Stimulated activated CD8-positive, alpha-beta memory T cell treated with anti-CD3 and anti-CD28 coated beads, Interleukin-15, amount 100 ng/mL, for 4 hours (primary cell): Measurements from ENCODE around the gene OSR1.
"Not testable (repeated sequence)": the region's sequence is repeated elsewhere in the genome, so short reads cannot be mapped to it uniquely, and the experiment has no call there.

Experiments used
- DNase-seq, 2 donors: peaks; one replicate each; pipeline ENCODE4 v3.0.0-alpha.2; 2020; ENCODE audit warnings: low read depth in 2 of 2

Gene OSR1

DNA sequence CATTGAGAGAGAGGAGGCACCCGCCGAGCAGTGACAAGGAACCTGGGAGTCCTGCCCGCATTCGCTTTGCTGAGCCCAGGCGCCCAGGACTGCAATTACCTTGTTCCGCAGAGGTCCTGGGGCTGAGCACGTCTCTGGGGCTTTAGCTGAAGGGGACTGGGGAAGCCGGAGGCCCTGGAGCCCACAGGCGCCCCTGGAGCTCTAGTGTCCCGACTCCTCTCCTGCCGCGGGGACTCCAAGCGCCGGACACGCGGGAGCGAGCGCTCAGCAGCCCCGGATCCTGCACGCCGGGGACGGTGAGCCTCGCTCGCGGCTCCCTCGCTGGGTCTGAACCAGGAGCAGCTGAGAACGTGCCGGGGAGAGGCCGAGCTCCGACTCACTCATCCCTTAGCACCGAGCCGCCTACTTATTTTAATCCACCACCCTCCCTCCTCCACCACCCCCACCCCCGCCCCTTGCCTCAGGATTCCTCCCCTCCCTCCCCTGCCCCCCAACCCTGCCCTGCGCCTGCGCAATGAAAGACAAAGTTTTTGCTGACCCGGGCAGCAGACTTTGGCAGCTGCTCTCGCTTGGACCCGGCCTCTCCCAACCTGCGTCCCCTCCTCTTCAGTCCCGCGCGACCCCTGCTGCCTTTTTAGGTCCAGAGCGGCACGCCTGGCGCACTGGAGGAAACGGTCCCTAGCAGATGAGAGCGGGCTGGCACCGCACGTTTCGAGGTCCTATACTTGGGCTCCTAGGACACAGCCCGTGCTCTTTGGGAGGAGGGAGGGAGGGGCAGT is at the start of gene OSR1:
OSR1 (minus strand) TSS at position 382 of the 779 bp plus-strand sequence. CDS start 4,818 bp downstream, outside the sequence.
- no peak for DNase-seq

- no peak for DNase-seq
Observed at GRCh38 chr2:19403785-19404184, 45.4 kb upstream of the OSR1 start.

- no peak for DNase-seq
Observed at GRCh38 chr2:19392191-19392590, 33.8 kb upstream of the OSR1 start.

DNA sequence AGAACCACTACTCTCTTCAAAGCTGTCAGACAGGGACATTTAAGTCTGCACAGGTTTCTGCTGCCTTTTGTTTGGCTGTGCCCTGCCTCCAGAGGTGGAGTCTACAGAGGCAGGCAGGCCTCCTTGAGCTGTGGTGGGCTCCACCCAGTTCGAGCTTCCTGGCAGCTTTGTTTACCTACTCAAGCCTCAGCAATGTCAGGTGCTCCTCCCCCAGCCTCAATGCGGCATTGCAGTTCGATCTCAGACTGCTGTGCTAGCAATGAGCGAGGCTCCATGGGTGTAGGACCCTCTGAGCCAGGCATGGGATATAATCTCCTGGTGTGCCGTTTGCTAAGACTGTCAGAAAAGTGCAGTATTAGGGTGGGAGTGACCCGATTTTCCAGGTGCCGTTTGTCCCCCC is 31.0 kb upstream of the OSR1 start:
- DNase-seq: not testable (repeated sequence)

DNA sequence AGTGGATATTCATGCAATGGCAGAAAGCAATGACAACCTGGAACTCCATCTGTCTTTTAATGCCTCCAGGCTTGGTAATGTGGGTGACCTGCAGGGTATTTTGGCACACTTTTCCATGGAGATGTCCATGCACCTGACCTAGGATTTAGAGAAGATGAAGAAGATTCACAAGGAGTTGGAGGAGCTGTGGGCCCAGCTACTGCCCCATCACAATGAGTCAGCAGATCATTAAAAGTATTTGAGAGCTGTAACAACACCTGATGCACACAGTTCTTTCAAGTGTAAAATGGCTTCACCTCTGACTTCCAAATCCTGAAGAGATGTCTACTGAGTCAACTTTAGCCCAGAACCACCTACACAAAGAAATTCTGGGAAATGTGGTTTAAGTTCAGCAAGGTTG is 22.1 kb upstream of the OSR1 start:
- no peak for DNase-seq

GRCh38 chr2:19378939-19379338 is 20.5 kb upstream of the OSR1 start:
- DNase-seq: no peak

- DNase-seq: no peak
Observed at GRCh38 chr2:19377717-19378116, 19.3 kb upstream of the OSR1 start.

GRCh38 chr2:19373352-19373751 is 14.9 kb upstream of the OSR1 start:
- DNase-seq: no peak

DNA sequence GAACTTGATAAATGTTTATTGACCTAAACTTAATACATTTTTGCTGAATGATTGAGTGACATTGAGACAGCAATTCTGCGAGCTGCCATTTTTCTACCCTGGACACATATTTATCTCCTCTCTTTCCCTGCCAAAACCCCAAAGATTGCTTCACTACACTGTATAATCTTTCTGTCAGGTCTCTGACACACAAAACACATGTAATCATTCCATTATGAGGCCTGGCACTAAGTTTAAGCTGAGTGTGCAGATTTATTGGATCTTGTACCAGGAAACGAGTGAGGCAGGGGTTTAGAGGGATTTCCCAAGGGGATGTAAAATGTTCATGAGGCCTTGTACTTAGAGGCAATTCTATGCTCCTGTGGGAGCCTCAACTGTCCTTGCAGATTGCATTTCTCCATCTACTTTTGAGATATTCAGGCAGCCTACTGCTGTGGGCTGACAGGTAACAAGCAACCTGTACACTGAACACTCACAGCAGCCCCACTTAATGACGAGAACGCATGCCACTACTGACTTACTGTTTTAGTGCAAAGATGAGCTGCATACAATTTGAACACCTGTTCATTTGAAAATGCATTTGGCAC is 13.7 kb upstream of the OSR1 start:
- no peak for DNase-seq

- no peak for DNase-seq
Observed at GRCh38 chr2:19369341-19369955, 11.0 kb upstream of the OSR1 start.

DNA sequence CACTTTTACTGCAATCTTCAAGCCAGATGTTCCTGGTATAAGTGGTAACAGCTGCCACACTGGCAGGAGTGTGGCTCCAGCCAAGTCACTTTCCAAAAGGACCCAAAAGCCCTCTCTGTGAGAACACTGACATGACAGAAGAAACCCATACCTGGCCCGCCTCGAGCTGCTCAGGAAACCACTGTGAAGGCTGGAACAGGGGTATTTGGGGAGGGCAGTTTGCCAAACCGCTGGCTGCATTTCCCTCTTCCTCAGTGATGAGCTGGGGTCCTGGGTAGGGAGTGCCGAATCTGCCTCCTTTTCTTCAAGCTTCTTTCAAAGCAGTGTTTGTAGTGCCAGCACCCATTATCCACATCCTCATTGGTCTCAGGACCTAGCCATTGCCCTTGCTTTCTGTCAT is 10.3 kb upstream of the OSR1 start:
- DNase-seq: no peak

DNA sequence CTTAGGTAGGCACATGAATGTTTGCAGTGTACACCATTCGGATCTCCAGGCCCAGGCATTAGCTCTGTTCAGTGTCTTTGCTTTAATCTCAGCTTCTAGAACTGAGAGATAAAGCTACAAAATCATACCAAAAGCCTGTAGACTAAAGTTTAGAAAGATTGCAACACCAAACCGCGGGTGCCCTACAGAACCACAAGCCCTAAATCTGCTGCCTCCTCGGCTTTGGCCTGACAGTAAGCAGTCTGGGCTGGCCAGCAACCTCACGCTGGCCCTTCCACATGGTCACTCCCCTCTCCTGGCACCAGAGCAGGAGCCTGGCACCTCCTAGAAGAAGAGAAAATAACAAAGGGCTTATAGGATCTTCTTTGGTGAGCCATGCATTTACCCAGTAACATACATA is 8.9 kb upstream of the OSR1 start:
- no peak for DNase-seq

DNA sequence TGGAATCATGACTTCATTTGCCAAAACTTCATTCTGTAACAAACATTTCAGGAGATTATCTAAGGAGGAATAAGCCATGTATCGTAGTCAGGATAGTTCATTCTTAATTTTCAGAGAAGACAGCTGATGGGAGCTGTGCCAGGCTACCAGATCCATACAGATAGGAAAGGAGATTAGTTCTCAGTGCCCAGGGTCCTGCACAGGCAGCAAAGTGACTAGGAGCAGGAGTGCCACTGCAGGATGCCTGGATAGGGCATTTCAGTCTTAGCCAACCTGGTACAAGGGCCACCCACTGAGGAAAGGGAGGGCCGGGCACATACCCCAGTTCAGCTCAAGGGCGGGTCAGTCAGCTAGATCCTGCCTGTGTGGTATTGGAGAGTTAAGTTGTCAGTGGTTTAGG is 6.7 kb upstream of the OSR1 start:
- no peak for DNase-seq

- no peak for DNase-seq
Observed at GRCh38 chr2:19364014-19364413, 5.6 kb upstream of the OSR1 start.

GRCh38 chr2:19363474-19363778 is 5.0 kb upstream of the OSR1 start:
- DNase-seq: no peak

- no peak for DNase-seq
Observed at GRCh38 chr2:19362755-19363473, 4.5 kb upstream of the OSR1 start.

DNA sequence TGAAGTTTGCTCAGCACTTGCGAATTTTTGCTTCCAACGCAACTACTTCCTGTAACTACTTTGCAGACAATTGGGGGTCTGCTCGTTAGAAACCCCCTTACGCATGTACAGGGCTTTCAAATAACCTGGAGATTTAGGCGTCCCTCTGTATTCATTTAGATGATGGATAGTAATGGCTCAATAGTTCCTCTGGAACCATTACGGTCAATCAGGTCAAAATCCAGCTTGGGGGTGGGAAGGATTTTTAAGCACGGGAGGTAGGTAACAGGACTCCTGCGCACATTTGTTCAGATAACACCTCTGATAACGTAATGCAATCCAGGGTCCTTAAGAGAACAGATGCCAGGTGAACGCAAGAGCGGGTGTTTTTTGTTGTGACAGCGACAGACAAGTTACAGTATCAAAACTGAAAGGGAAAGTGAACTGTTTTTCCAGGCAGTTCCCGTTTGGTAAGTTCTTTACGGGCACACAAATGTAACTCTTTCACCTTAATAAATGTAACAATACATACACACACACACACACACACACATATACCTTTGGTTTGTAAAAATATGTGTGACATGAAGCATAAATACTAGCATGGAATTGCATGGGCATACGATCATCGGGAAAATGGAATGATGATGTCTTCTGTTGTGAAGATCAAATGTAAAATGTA is 3.8 kb upstream of the OSR1 start:
- DNase-seq: no peak

DNA sequence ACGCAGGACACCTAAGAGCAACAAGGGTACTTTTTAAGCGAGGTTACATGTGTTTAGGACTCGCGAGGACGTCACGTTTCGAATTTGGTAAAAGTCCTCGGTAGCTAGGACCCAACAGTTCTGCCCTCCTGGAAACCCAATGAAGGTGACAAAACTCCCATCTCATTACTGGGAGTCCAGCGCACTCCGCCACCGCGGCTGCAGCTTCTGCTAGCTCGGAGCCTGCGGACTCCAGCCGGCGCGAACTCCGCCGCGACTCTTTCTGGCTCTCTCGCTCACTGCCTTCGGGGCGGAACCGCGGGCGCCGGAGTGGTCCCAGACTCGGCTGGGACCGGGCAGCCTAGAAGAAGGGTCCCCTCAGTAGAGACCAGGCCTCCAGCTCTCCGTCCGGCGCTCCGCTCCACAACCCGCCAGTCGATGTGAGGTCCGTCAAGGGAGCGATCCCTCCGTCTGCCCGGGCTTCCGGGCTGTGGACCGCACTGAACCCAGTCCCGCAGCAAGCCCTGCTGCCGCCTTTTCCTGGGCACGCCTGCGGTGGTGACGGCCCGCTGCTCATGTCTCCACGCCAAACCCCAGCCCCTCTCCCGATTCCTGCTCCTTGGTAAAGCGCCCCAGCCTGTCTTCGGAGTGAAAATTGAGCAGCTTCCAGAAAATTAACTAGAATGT is 3.0 kb upstream of the OSR1 start:
- no peak for DNase-seq

DNA sequence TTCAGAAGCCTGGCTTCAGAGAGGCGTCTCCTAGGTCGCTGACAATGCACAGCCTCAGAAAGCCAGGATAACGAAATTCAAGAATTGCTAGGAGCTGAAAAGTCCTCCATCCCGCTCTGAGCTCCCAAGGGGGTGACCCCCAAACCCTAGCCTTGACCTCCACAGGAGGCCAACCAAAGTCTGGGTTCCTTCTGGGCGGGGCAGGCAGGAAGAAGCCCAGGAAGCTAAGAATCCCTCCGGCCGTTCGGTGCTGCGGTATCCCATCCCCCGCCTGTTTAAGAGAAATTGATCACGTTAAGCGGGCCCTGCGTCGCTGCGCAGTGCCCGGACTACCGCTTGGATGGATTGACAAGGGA is 2.5 kb upstream of the OSR1 start:
- no peak for DNase-seq

GRCh38 chr2:19360266-19360965 is 2.0 kb upstream of the OSR1 start:
- no peak for DNase-seq

DNA sequence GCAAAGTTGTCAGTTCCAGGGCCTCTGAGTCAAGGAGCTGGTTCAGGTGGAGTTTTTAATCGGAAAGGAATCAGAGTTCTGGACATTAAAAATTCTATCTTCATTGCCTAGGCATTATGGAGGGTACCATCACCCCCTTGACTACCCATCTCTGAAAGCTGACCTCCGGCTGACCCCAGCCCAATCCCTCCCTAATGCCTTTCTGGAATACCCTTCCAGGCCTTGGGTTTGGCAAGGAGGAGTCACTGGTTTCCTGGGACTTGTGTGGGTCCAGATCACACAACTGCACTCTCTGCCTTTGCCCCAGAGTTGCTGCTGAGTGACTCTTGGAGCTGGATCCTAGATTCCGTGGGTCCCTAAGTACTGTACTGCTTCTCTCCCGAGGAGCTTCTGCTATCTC is 1.0 kb upstream of the OSR1 start:
- no peak for DNase-seq
